Tibial artery (tissue), 4 donors: Measurements from ENCODE around the gene SPDYE16.
"Not testable (repeated sequence)": the region's sequence is repeated elsewhere in the genome, so short reads cannot be mapped to it uniquely, and the experiment has no call there.

ENCODE experiments used
- DNase-seq, 2 donors: peaks; one replicate each; pipeline ENCODE4 v3.0.0-alpha.2; 2019
- H3K27ac ChIP-seq, 2 donors: fragments of 200-600 bp; sonication (generic) in 1 of 2; 1 replicate in 1 of 2; 2 replicates in 1 of 2; pipeline ENCODE4 v1.5.1; 2018 to 2019; ENCODE audit warnings: mild to moderate bottlenecking in 1 of 2
- H3K27me3 ChIP-seq, 2 donors: fragments of 200-600 bp; sonication (generic) in 1 of 2; one replicate each; pipeline versions ENCODE4 v1.5.1 to v1.6.0; 2016 to 2019
- H3K36me3 ChIP-seq, 3 donors: fragments of 200-600 bp; sonication (generic) in 2 of 3; one replicate each; pipeline ENCODE4 v1.5.1; 2016 to 2019; ENCODE audit warnings: mild to moderate bottlenecking in 2 of 3
- H3K4me1 ChIP-seq, 4 donors: fragments of 200-600 bp; sonication (generic) in 2 of 4; 1 replicate in 3 of 4; 2 replicates in 1 of 4; pipeline ENCODE4 v1.5.1; 2016 to 2019
- H3K4me3 ChIP-seq, 2 donors: fragments of 200-600 bp; sonication (generic) in 1 of 2; 1 replicate in 1 of 2; 2 replicates in 1 of 2; pipeline ENCODE4 v1.5.1; 2018 to 2019; ENCODE audit warnings: mild to moderate bottlenecking in 2 of 2
- H3K9me3 ChIP-seq, 3 donors: fragments of 200-600 bp; sonication (generic) in 1 of 3; one replicate each; pipeline ENCODE4 v1.5.1; 2016 to 2019
- CTCF ChIP-seq, 2 experiments: fragments of 200-600 bp in 1 of 2; fragments of 450-650 bp in 1 of 2; IDR thresholded peaks; one replicate each; pipeline ENCODE4 v1.5.1; 2017 to 2019; ENCODE audit warnings: antibody characterized with exemption in 2 of 2, mild to moderate bottlenecking in 1 of 2, moderate library complexity in 1 of 2
- intact Hi-C: fragments of 100-400 bp; cut with DNase I; formaldehyde crosslinking; loops from one replicate; pipeline ENCODE4 v1.15.0; 2023; ENCODE audit warnings: low total_unique reads

Gene SPDYE16

GRCh38 chr7:76515999-76516443, 27.1 kb downstream of the SPDYE16 start:
- Histone ChIP-seq H3K27ac (no peak overlapping the region), H3K4me3 (no peak overlapping the region), H3K27me3 (peaks cover 0 to 18% of the 10 kb centered on the region in 2 donors), H3K9me3 (no peaks in the 10 kb centered on the region), H3K4me1 (peaks cover 0 to 4% (median 0%) of the 10 kb centered on the region in 4 donors), H3K36me3 (no peaks in the 10 kb centered on the region)
- peak; percentile 82 to 94 for TF ChIP-seq CTCF (IDR thresholded peaks at IDR 0.05)
- intact Hi-C loops: no loop called here
- no peak for DNase-seq

- DNase-seq: peak in 1 of 2 donors; percentile 48
- Histone ChIP-seq H3K9me3 (no peaks in the 10 kb centered on the region), H3K27me3 (peaks cover 0 to 18% of the 10 kb centered on the region in 2 donors), H3K4me1 (peaks cover 0 to 4% (median 2%) of the 10 kb centered on the region in 4 donors), H3K27ac (no peak overlapping the region), H3K4me3 (no peak overlapping the region), H3K36me3 (no peaks in the 10 kb centered on the region)
- intact Hi-C loops: no loop called here
- TF ChIP-seq CTCF (IDR thresholded peaks at IDR 0.05): no peak
Observed at GRCh38 chr7:76514926-76515771, 27.9 kb downstream of the SPDYE16 start.

- TF ChIP-seq CTCF (IDR thresholded peaks at IDR 0.05): no peak
- H3K4me3 ChIP-seq: no peak overlapping the region
- intact Hi-C loops: no loop called here
- no peaks in the 10 kb centered on the region for H3K36me3 ChIP-seq
- H3K9me3 ChIP-seq: no peaks in the 10 kb centered on the region
- no peak overlapping the region for H3K27ac ChIP-seq
- DNase-seq: peak in 1 of 2 donors; percentile 59
- peaks cover 0 to 18% of the 10 kb centered on the region in 2 donors for H3K27me3 ChIP-seq
- H3K4me1 ChIP-seq: peaks cover 0 to 7% (median 2%) of the 10 kb centered on the region in 4 donors
Observed at GRCh38 chr7:76513817-76514799, 29.0 kb downstream of the SPDYE16 start.

- peaks cover 0 to 7% (median 2%) of the 10 kb centered on the region in 4 donors for H3K4me1 ChIP-seq
- no peak overlapping the region for H3K27ac ChIP-seq
- no peak overlapping the region for H3K4me3 ChIP-seq
- H3K9me3 ChIP-seq: no peaks in the 10 kb centered on the region
- intact Hi-C loops: no loop called here
- TF ChIP-seq CTCF (IDR thresholded peaks at IDR 0.05): no peak
- H3K36me3 ChIP-seq: no peaks in the 10 kb centered on the region
- peaks cover 0 to 18% of the 10 kb centered on the region in 2 donors for H3K27me3 ChIP-seq
- DNase-seq: peak in 1 of 2 donors; percentile 63
Observed at GRCh38 chr7:76512941-76513816, 29.9 kb downstream of the SPDYE16 start.

DNA sequence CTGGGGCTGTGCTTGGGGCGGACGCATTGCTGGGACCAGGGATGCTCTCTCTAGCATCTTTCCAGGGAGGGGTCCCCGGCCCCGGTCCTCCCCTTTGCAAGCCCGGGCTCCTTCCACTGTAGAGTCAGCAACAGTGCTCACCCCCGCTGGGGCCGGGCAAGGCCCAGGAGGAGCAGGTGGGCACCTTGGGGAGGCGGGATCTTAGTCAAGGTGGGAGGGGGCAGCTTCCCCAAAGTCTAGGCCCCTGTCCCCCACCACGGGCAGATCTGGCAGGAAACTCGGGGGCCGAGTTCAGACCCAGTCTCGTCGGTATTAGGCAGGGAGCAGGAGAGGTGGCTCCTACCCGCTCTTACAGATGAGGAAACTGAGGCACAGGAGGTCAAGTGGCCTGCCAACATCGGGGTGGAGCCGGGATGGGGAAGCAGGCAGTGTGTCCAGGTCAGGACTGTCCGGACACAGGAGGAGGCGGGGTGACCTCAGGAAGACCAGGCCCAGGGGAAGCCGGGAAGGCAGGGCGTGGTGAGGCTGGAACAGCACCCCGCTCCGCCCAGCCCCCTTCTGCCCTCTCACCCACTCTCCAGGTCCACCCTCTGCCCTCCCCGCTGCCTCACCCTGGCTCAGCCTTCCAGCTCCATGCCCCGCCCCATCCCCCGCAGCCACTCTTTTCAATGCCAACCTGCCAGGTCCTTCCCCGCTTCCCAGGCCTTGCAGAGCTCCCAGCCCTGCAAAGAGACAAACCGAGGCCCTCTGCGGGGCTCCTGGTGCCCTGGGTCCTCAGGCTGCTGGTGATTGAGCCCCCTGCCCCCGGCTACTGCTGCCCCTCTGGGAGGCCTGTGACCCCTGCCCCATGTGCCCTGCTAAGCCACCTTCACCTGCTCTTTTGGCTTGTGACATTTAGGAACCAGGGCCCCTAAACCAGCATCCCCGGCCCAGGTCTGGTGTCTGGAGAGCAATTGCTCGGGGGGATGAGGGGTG, 30.9 kb downstream of the SPDYE16 start:
- H3K9me3 ChIP-seq, H3K4me1 ChIP-seq, intact Hi-C loops, H3K36me3 ChIP-seq, H3K4me3 ChIP-seq, H3K27ac ChIP-seq: not testable (repeated sequence)
- DNase-seq: peak in 1 of 2 donors; percentile 62
- peaks cover 0 to 18% of the 10 kb centered on the region in 2 donors for H3K27me3 ChIP-seq

GRCh38 chr7:76511200-76511910, 31.7 kb downstream of the SPDYE16 start:
- H3K4me3 ChIP-seq, H3K4me1 ChIP-seq, H3K9me3 ChIP-seq, intact Hi-C loops, H3K36me3 ChIP-seq, H3K27ac ChIP-seq: not testable (repeated sequence)
- DNase-seq: peak in 1 of 2 donors; percentile 59
- peaks cover 0 to 15% of the 10 kb centered on the region in 2 donors for H3K27me3 ChIP-seq
